Measurements from ENCODE around the gene PRKACA.

DNA sequence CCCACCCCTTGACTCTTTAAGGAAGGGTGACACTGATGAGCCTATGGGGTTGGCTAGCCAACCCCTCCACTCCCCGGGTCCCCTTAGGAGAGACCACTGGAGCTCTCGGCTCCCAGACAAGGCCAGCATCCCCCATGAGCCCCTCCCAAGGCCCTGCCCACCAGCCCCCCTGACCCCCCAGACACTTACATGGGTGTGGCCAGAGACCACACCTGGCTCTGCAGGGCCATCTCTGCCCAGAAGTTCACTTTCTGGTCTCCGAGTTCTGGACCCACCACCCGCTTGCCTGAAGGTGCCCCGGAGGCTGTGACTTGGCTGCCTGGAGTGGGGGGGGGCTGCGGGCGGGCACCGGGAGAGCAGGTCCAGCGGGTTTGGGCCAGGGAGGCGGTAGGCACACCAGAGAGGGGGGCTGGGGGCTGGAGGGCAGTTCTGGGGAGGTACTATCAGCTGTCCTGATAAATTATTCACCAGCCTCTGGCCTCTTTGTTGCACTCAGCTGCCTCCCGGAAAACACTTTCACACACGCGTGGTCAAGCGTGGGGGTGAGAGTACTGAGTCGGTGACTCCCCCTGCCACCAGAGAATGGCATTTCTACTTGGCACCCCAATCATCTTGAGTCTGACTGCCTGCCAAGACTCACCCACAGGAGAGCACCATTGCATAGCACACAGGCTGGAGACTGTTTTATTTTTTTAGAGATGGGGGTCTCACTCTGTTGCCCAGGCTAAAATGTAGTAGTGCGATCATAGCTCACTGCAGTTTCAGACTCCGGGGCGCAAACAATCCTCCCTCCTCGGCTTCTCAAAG is 55.6 kb downstream of the PRKACA start, which contains the start of gene PALM3:
- TF ChIP-seq, protein P1, sequence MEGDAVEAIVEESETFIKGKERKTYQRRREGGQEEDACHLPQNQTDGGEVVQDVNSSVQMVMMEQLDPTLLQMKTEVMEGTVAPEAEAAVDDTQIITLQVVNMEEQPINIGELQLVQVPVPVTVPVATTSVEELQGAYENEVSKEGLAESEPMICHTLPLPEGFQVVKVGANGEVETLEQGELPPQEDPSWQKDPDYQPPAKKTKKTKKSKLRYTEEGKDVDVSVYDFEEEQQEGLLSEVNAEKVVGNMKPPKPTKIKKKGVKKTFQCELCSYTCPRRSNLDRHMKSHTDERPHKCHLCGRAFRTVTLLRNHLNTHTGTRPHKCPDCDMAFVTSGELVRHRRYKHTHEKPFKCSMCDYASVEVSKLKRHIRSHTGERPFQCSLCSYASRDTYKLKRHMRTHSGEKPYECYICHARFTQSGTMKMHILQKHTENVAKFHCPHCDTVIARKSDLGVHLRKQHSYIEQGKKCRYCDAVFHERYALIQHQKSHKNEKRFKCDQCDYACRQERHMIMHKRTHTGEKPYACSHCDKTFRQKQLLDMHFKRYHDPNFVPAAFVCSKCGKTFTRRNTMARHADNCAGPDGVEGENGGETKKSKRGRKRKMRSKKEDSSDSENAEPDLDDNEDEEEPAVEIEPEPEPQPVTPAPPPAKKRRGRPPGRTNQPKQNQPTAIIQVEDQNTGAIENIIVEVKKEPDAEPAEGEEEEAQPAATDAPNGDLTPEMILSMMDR (IDR thresholded peaks at IDR 0.05; ENCODE audit: insufficient read depth, low read length): no peak
- no peak for TF ChIP-seq POLR2AphosphoS5 (IDR thresholded peaks at IDR 0.05; ENCODE audit: low read depth)
- TF ChIP-seq GABPA (IDR thresholded peaks at IDR 0.05; ENCODE audit: low read depth): no peak
- TF ChIP-seq, protein P2, sequence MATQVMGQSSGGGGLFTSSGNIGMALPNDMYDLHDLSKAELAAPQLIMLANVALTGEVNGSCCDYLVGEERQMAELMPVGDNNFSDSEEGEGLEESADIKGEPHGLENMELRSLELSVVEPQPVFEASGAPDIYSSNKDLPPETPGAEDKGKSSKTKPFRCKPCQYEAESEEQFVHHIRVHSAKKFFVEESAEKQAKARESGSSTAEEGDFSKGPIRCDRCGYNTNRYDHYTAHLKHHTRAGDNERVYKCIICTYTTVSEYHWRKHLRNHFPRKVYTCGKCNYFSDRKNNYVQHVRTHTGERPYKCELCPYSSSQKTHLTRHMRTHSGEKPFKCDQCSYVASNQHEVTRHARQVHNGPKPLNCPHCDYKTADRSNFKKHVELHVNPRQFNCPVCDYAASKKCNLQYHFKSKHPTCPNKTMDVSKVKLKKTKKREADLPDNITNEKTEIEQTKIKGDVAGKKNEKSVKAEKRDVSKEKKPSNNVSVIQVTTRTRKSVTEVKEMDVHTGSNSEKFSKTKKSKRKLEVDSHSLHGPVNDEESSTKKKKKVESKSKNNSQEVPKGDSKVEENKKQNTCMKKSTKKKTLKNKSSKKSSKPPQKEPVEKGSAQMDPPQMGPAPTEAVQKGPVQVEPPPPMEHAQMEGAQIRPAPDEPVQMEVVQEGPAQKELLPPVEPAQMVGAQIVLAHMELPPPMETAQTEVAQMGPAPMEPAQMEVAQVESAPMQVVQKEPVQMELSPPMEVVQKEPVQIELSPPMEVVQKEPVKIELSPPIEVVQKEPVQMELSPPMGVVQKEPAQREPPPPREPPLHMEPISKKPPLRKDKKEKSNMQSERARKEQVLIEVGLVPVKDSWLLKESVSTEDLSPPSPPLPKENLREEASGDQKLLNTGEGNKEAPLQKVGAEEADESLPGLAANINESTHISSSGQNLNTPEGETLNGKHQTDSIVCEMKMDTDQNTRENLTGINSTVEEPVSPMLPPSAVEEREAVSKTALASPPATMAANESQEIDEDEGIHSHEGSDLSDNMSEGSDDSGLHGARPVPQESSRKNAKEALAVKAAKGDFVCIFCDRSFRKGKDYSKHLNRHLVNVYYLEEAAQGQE (IDR thresholded peaks at IDR 0.05; ENCODE audit: insufficient replicate concordance, low read depth): no peak

Data from HL-60 (cell line).